Nasal cavity respiratory epithelium epithelial cell of viscerocranial mucosa (primary cell): ENCODE data around the gene SERPINB10. TPM values are rescaled to one million over a fixed set of nuclear protein-coding genes. Genes with fewer than 3 reads are reported as not detected.

Source experiments
- total RNA-seq: library from RNA; depleted of rRNA; stranded (reverse); fragments of >200 nt; gene quantifications from 2 replicates; pipeline ENCODE4 v1.2.3, GENCODE V29; 2014

Gene SERPINB10
- total RNA-seq: under 0.01 and 0.43 TPM in 2 replicates

GRCh38 chr18:63907664-63908063 is at the start of gene SERPINB10:
TSS of gene SERPINB10 (plus strand) at chr18:63907958. CDS start at chr18:63915511, 7,553 bp downstream.

GRCh38 chr18:63887424-63887823 is 20.3 kb upstream of the SERPINB10 start, which contains the start of gene SERPINB2:
TSS of gene SERPINB2 (plus strand) at chr18:63887705. CDS start at chr18:63891445, 3,740 bp downstream.

GRCh38 chr18:63949068-63949737 is 41.4 kb downstream of the SERPINB10 start, which contains the start of gene HMSD:
TSS of gene HMSD (plus strand) at chr18:63949301. CDS start at chr18:63953456, 4,155 bp downstream.

GRCh38 chr18:63969942-63970808 is 62.4 kb downstream of the SERPINB10 start, which contains the start of gene SERPINB8:
TSS of gene SERPINB8 (plus strand) at chr18:63970081. CDS start at chr18:63978309, 8,228 bp downstream.

Other genes with a start within 250 kb of the SERPINB10 start
- gene SERPINB3, start 246.1 kb upstream of the SERPINB10 start, total RNA-seq: 32.5 and 258 TPM in 2 replicates
- gene SERPINB11, start 205.0 kb upstream of the SERPINB10 start, total RNA-seq: under 0.01 and 0.93 TPM in 2 replicates
- 32.6 and 116 TPM in 2 replicates for gene SERPINB7, start 132.5 kb upstream of the SERPINB10 start, total RNA-seq
- 44.4 and 182 TPM in 2 replicates for gene SERPINB2, start 20.3 kb upstream of the SERPINB10 start, total RNA-seq
- under 0.01 TPM in 1 of 2 replicates, not detected in the other for gene HMSD, start 41.3 kb downstream of the SERPINB10 start, total RNA-seq
- 29.2 and 41.0 TPM in 2 replicates for gene SERPINB8, start 62.1 kb downstream of the SERPINB10 start, total RNA-seq
- not detected in 2 replicates for gene LINC00305, start 241.1 kb downstream of the SERPINB10 start, total RNA-seq